ENCODE results near the gene SUCLG1. TPM values are rescaled to one million over a fixed set of nuclear protein-coding genes. Genes with fewer than 3 reads are reported as not detected.

SUCLG1 gene
- total and polyA plus RNA-seq, 2 of the 4 experiments (the other 2 are of a cell fraction) = 50.5 to 52.7 TPM

- Histone ChIP-seq H3K9ac (ENCODE audit: low read depth, low read length) (no peak overlapping the region), H2AK9ac (replicated peaks; ENCODE audit: low read depth, low read length, poor library complexity) (no peak overlapping the region), H2BK5ac (ENCODE audit: low read depth, low read length, poor library complexity, severe bottlenecking) (no peak overlapping the region), H3K23ac (ENCODE audit: low read depth, low read length) (no peak overlapping the region), H2BK20ac (ENCODE audit: low read depth, low read length) (no peak overlapping the region), H4K8ac (ENCODE audit: low read depth in 2 of 2, low read length in 2 of 2) (no peak overlapping the region), H3K4me1 (ENCODE audit: control insufficient read depth, insufficient read depth, low read length) (no peaks in the 10 kb centered on the region; the same call in 1 of the 2 replicates), H3K9me1 (ENCODE audit: insufficient read depth, low read length) (no peaks in the 10 kb centered on the region), H3K9me3 (ENCODE audit: control insufficient read depth, insufficient read depth, low read length) (no peaks in the 10 kb centered on the region), H3K18ac (ENCODE audit: low read depth, low read length) (no peak overlapping the region), H3K4ac (ENCODE audit: low read depth, low read length) (no peak overlapping the region), H2AK5ac (ENCODE audit: low read depth, low read length) (no peak overlapping the region), H4K91ac (ENCODE audit: insufficient read depth, low read depth, low read length) (no peak overlapping the region), H4K5ac (ENCODE audit: low read depth, low read length) (no peak overlapping the region), H2BK15ac (ENCODE audit: low read depth, low read length) (no peak overlapping the region), H3K27me3 (ENCODE audit: control insufficient read depth, insufficient read depth, low read length) (peaks cover 3% of the 10 kb centered on the region; the same call in 1 of the 2 replicates), H3K4me2 (ENCODE audit: low read depth, low read length) (no peak overlapping the region), H3K4me3 (ENCODE audit: insufficient read depth, low read depth, low read length) (no peak overlapping the region), H3K79me1 (ENCODE audit: low read depth in 1 of 2, low read length in 2 of 2) (no peaks in the 10 kb centered on the region), H3K56ac (ENCODE audit: extremely low read depth, insufficient read depth, low read length) (no peak overlapping the region), H2AFZ (replicated peaks; ENCODE audit: low read length, poor library complexity) (no peak overlapping the region), H4K20me1 (ENCODE audit: insufficient read depth, low read length) (no peaks in the 10 kb centered on the region), H2BK120ac (ENCODE audit: low read depth, low read length) (no peak overlapping the region), H3K14ac (replicated peaks; ENCODE audit: low read depth, low read length) (no peak overlapping the region), H3K36me3 (ENCODE audit: control insufficient read depth, insufficient read depth, low read length) (no peaks in the 10 kb centered on the region), H3K27ac (ENCODE audit: insufficient read depth, low read length) (no peak overlapping the region)
- in situ Hi-C loops (cut with MboI; ENCODE audit: low sequenced_read_pairs) (no loop called here), dilution Hi-C loops (cut with HindIII; ENCODE audit: low sequenced_read_pairs, unreplicated experiment) (no loop called here), intact Hi-C loops (cut with micrococcal nuclease) (no loop called here)
- ATAC-seq (ENCODE audit: low read depth) = no peak
- no CpG with 5 or more reads among the region's 2 CpGs for WGBS, 2 experiments (ENCODE audit: extremely low coverage in 2 of 2, insufficient read length in 1 of 2)
- TF ChIP-seq MAFK (IDR thresholded peaks at IDR 0.05; ENCODE audit: low read depth, low read length) = no peak
- no peak for TF ChIP-seq RCOR1 (IDR thresholded peaks at IDR 0.05; ENCODE audit: insufficient replicate concordance, low read length)
- no peak for TF ChIP-seq POLR2A (IDR thresholded peaks at IDR 0.05; ENCODE audit: low read depth, low read length)
- TF ChIP-seq CEBPB (IDR thresholded peaks at IDR 0.05; ENCODE audit: low read depth, low read length) = no peak
- no peak for TF ChIP-seq RFX5 (IDR thresholded peaks at IDR 0.05; ENCODE audit: low read depth, low read length)
- TF ChIP-seq CTCF (conservative IDR thresholded peaks at IDR 0.05; ENCODE audit: low read depth, low read length) = no peak
- TF ChIP-seq FOS (IDR thresholded peaks at IDR 0.05; ENCODE audit: low read depth, low read length) = no peak
- no peak for TF ChIP-seq CHD1 (IDR thresholded peaks at IDR 0.05; ENCODE audit: low read depth, low read length)
- no peak for TF ChIP-seq ELK1 (IDR thresholded peaks at IDR 0.05; ENCODE audit: borderline replicate concordance, low read depth, low read length)
- TF ChIP-seq USF2 (IDR thresholded peaks at IDR 0.05; ENCODE audit: low read depth, low read length) = no peak
- TF ChIP-seq SMC3 (IDR thresholded peaks at IDR 0.05; ENCODE audit: low read depth, low read length) = no peak
- no peak for TF ChIP-seq NFE2L2 (IDR thresholded peaks at IDR 0.05; ENCODE audit: low read depth, low read length)
- CTCF ChIA-PET = no interaction called here
- no TSS peak for BruUV-seq (replicated peaks)
- POLR2A ChIA-PET (ENCODE audit: unreplicated experiment) = no interaction called here
- DNase-seq = no peak
Observed at GRCh38 chr2:84383271-84383670, 75.8 kb downstream of the SUCLG1 start.

All from IMR-90 (cell line).